Right lobe of liver (tissue), 4 donors: ENCODE results near the gene ATP12A.

Source experiments
- CTCF ChIP-seq, 4 donors: fragments of 200-600 bp in 3 of 4; fragments of 450-650 bp in 1 of 4; IDR thresholded peaks; one replicate each; pipeline versions ENCODE4 v1.5.1 to v1.8.0; 2016 to 2022; ENCODE audit warnings: antibody characterized with exemption in 4 of 4, mild to moderate bottlenecking in 2 of 4
- POLR2A ChIP-seq: fragments of 450-650 bp; IDR thresholded peaks from one replicate; pipeline ENCODE4 v1.6.1; 2017; ENCODE audit warnings: antibody characterized with exemption, mild to moderate bottlenecking
- donor health status: DM: no; HTN: no; CAD: no.
- donor health status: DM: no; HTN: no; CAD: no.
- donor health status: DM: no; HTN: yes; CAD: no.

GRCh38 chr13:24724714-24725113 lies 44.5 kb downstream of the ATP12A start:
- TF ChIP-seq CTCF (IDR thresholded peaks at IDR 0.05) = no peak
- TF ChIP-seq POLR2A = no peak
